Left lung (tissue), 10 donors: Measurements from ENCODE around the gene MICAL3. TPM values are rescaled to one million over a fixed set of nuclear protein-coding genes. Genes with fewer than 3 reads are reported as not detected.

Source experiments
- ATAC-seq: fragments of 200-7000 bp; cut with Tn5 transposase; one replicate; pipeline ENCODE4 v1.9.1; 2020; ENCODE audit warnings: moderate library complexity
- DNase-seq, 4 donors: peaks; one replicate each; pipeline ENCODE4 v3.0.0-alpha.2; 2013 to 2020
- H3K27ac ChIP-seq, 2 donors: fragments of 200-600 bp; sonication (generic) in 1 of 2; one replicate each; pipeline versions ENCODE4 v1.5.0 to v1.8.0; 2020 to 2021
- H3K27me3 ChIP-seq, 2 donors: fragments of 200-600 bp; sonication (generic) in 1 of 2; one replicate each; pipeline versions ENCODE4 v1.5.0 to v1.8.0; 2020 to 2021
- H3K36me3 ChIP-seq, 2 donors: fragments of 200-600 bp; sonication (generic) in 1 of 2; one replicate each; pipeline versions ENCODE4 v1.5.0 to v1.8.0; 2020 to 2021
- H3K4me1 ChIP-seq, 2 donors: fragments of 200-600 bp; one replicate each; pipeline ENCODE4 v1.8.0; 2021
- H3K4me3 ChIP-seq, 2 donors: fragments of 200-600 bp; sonication (generic) in 1 of 2; one replicate each; pipeline versions ENCODE4 v1.5.0 to v1.8.0; 2020 to 2021; ENCODE audit warnings: mild to moderate bottlenecking in 1 of 2
- H3K9me3 ChIP-seq, 2 donors: fragments of 200-600 bp; sonication (generic) in 1 of 2; one replicate each; pipeline versions ENCODE4 v1.5.0 to v1.8.0; 2020 to 2021
- intact Hi-C, 2 donors: fragments of 100-400 bp; cut with DNase I; formaldehyde crosslinking; loops; one replicate each; pipeline versions ENCODE4 v1.11.2 to v1.14.2; 2022
- polyA plus RNA-seq, 6 donors: library from polyadenylated mRNA; unstranded; fragments of 120-200 nt; gene quantifications; one replicate each; pipeline ENCODE4 v1.2.1, GENCODE V29; 2013; ENCODE audit not compliant: insufficient read length in 6 of 6
- total RNA-seq, 2 donors: library from RNA; stranded (reverse); fragmentation: NEBNext Ultra II Directional; extraction: Animal tissue kit (Norgen Biotek cat#: 25700); gene quantifications; one replicate each; pipeline ENCODE4 v1.2.1, GENCODE V29; 2021
- TF ChIP-seq, protein P1 (sequence below), 2 donors: fragments of 200-600 bp; sonication (generic) in 1 of 2; IDR thresholded peaks; one replicate each; pipeline versions ENCODE4 v1.5.0 to v1.8.0; 2021; ENCODE audit warnings: antibody characterized with exemption in 2 of 2
- donor health status: DM: no; HTN: yes; CAD: no.
- donor health status: DM: no; HTN: no; CAD: no.

MICAL3 gene
- total and polyA plus RNA-seq, 8 donors, result 24.9 to 64.8 (median 56.2) TPM

DNA sequence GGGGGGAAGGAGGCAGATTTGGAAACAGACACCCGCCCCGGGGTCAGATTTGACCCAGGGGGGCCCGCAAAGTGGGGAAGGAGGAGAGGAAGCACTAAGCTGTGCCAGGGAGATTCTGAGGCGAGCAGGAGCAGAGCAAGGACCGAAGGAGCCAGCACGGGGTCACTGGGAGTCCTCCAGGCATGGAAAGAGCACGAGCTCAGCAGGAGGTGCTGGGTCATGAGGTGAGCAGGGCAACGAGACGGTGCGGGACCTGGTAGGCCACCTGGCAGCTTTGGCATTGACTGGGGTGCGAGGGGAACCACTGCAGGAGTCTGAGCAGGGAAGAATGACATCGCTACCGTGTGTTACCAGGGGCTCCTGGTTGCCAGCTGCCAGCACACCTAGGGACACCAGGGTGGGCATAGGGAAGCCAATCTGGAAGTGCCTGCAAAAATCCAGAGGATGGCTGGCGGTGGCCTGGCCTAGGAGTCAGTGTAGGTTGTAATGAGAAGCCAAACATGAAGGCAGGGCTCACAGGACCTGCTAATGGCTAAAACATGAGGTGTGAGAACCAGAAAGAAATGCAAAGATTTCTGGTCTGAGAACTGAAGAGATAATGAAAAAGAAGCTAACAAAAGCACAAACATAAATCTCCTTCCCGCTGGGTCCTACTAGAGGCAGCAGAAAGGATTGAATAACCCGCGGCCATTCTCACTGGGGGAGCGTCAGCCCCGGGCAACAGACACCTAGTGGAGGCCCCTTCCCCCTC is 63.5 kb downstream of the MICAL3 start:
- Histone ChIP-seq H3K27me3 (no peaks in the 10 kb centered on the region), H3K4me3 (no peak overlapping the region), H3K27ac (no peak overlapping the region), H3K9me3 (no peaks in the 10 kb centered on the region), H3K36me3 (no peaks in the 10 kb centered on the region), H3K4me1 (no peaks in the 10 kb centered on the region)
- TF ChIP-seq, protein P1, sequence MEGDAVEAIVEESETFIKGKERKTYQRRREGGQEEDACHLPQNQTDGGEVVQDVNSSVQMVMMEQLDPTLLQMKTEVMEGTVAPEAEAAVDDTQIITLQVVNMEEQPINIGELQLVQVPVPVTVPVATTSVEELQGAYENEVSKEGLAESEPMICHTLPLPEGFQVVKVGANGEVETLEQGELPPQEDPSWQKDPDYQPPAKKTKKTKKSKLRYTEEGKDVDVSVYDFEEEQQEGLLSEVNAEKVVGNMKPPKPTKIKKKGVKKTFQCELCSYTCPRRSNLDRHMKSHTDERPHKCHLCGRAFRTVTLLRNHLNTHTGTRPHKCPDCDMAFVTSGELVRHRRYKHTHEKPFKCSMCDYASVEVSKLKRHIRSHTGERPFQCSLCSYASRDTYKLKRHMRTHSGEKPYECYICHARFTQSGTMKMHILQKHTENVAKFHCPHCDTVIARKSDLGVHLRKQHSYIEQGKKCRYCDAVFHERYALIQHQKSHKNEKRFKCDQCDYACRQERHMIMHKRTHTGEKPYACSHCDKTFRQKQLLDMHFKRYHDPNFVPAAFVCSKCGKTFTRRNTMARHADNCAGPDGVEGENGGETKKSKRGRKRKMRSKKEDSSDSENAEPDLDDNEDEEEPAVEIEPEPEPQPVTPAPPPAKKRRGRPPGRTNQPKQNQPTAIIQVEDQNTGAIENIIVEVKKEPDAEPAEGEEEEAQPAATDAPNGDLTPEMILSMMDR (IDR thresholded peaks at IDR 0.05), result no peak
- ATAC-seq (no peak), DNase-seq (no peak)
- intact Hi-C loops, result no loop called here

DNA sequence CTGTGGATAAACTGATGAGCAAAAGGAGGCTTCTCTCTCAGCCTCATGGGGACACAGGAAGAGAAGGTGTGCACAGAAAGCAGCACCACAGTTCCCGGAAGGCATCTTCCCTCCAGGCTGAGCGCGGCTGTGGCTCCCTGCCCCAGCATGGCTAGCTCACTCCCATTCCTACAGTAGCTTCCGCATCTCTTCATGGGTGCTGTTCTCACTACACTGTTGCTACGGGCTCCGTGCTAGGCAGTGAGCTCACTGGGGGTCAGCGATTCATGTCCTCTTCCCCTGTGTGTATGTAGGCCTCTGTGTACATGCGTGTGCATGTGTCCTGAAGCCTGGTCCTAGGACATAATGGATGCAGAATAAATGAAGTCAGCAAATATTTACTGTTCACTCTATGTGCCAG is 64.3 kb downstream of the MICAL3 start:
- no peak for DNase-seq
- intact Hi-C loops, result no loop called here
- no peak overlapping the region for H3K27ac ChIP-seq
- TF ChIP-seq, protein P1 (IDR thresholded peaks at IDR 0.05), result no peak
- H3K4me1 ChIP-seq, result no peaks in the 10 kb centered on the region
- H3K27me3 ChIP-seq, result no peaks in the 10 kb centered on the region
- no peak for ATAC-seq
- no peak overlapping the region for H3K4me3 ChIP-seq
- H3K9me3 ChIP-seq, result no peaks in the 10 kb centered on the region
- no peaks in the 10 kb centered on the region for H3K36me3 ChIP-seq

DNA sequence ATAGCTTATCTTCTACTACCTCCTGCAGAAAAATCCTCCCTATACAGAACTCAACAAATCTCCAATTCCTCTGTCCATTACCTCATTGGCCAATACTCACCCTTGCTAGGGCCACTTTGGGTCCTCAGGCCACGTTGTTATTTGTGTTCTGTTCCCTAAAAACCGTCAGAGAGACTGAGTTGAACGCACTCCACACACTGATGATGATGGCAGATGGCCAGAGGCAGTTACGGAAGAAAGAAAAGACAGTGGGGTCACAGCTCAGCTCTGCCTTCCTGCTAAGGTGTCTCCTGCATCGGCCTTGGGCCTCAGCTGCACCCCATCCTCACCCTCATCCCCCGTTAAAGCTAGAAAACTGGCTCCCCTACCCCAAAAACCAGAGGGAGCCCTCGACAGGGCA is 66.2 kb downstream of the MICAL3 start:
- Histone ChIP-seq H3K27me3 (no peaks in the 10 kb centered on the region), H3K27ac (no peak overlapping the region), H3K4me1 (no peaks in the 10 kb centered on the region), H3K36me3 (no peaks in the 10 kb centered on the region), H3K4me3 (no peak overlapping the region), H3K9me3 (no peaks in the 10 kb centered on the region)
- DNase-seq, result peak in 1 of 4 donors; percentile 16
- TF ChIP-seq, protein P1 (IDR thresholded peaks at IDR 0.05), result no peak
- intact Hi-C loops, result no loop called here
- ATAC-seq, result no peak

DNA sequence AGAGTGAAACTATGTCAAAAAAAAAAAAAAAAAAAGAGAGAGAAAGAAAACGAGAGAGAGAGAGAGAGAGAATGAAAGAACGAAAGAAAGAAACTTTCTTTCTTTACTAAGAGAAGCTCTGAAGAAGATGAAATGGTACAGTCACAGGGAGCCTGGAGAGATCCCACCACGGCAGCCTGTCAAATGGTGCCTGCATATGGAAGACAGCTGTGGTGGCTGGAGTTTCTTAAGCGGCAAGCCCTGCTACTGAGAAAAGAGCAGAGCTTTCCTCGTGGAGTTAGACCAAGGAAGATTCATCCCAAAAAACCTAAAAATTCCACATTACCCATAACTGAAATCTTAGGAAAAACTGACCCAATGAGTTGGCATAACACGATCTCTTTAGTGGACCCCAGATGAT is 66.7 kb downstream of the MICAL3 start:
- peak in 2 of 4 donors; percentile 89 to 91 for DNase-seq
- no peak overlapping the region for H3K27ac ChIP-seq
- no peak overlapping the region for H3K4me3 ChIP-seq
- TF ChIP-seq, protein P1 (IDR thresholded peaks at IDR 0.05), result no peak
- no peaks in the 10 kb centered on the region for H3K36me3 ChIP-seq
- intact Hi-C loops, result no loop called here
- no peaks in the 10 kb centered on the region for H3K27me3 ChIP-seq
- ATAC-seq, result peak; percentile 47
- no peaks in the 10 kb centered on the region for H3K9me3 ChIP-seq
- no peaks in the 10 kb centered on the region for H3K4me1 ChIP-seq

DNA sequence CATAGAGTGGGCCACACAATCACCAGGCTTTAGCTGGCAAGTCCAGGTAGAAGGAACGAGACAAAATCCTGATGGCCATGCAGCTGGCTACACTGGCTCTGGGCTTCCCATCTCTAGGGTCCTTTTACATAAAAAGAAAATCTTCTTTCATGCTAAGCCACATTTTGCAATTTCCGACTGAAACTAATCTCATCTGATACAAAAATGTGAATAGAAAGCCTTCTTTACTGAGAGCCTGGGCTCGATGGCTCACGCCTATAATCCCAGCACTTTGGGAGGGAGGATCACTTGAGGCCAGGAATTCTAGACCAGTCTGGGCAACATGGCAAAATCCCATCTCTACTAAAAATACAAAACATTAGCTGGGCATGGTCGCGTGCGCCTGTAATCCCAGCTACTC is 67.2 kb downstream of the MICAL3 start:
- Histone ChIP-seq H3K27ac (no peak overlapping the region), H3K36me3 (no peaks in the 10 kb centered on the region), H3K9me3 (no peaks in the 10 kb centered on the region), H3K27me3 (no peaks in the 10 kb centered on the region), H3K4me3 (no peak overlapping the region), H3K4me1 (no peaks in the 10 kb centered on the region)
- TF ChIP-seq, protein P1 (IDR thresholded peaks at IDR 0.05), result no peak
- ATAC-seq (no peak), DNase-seq (no peak)
- intact Hi-C loops, result no loop called here
